T-helper 17 cell (primary cell): Measurements from ENCODE around the gene SIMC1. TPM values are rescaled to one million over a fixed set of nuclear protein-coding genes. Genes with fewer than 3 reads are reported as not detected.

ENCODE experiments used
- total RNA-seq, 4 donors: library from RNA in 2 of 4; stranded (reverse) in 2 of 4; gene quantifications; one replicate each; pipeline ENCODE4 v1.2.3 and lab custom pipeline; 2022 to 2026

Gene SIMC1
- total RNA-seq, 2 donors from 2014 or later = 21.9 to 22.6 TPM

Other genes starting within 250 kb of the SIMC1 start
- gene KIAA1191, start 123.3 kb downstream of the SIMC1 start, total RNA-seq = 10 to 100 TPM; 73.9 to 76.7 TPM
- gene ARL10, start 127.1 kb downstream of the SIMC1 start, total RNA-seq = 1 to 10 TPM; 7.3 to 7.6 TPM
- 10 to 100 TPM; 17.9 to 19.2 TPM for gene NOP16, start 150.2 kb downstream of the SIMC1 start, total RNA-seq
- 100 to 1,000 TPM; 119 to 135 TPM for gene HIGD2A, start 150.3 kb downstream of the SIMC1 start, total RNA-seq
- 10 to 100 TPM; 65.3 to 69.4 TPM for gene CLTB, start 178.1 kb downstream of the SIMC1 start, total RNA-seq
- 10 to 100 TPM; 23.1 to 24.2 TPM for gene FAF2, start 210.0 kb downstream of the SIMC1 start, total RNA-seq